Right lobe of liver (tissue), 6 donors: ENCODE measurements around the gene VSTM2L. TPM values are rescaled to one million over a fixed set of nuclear protein-coding genes. Genes with fewer than 3 reads are reported as not detected.

Experiments used
- ATAC-seq, 4 donors: fragments of 200-7000 bp; cut with Tn5 transposase; one replicate each; pipeline ENCODE4 v1.9.1; 2020; ENCODE audit warnings: mild to moderate bottlenecking in 4 of 4, moderate library complexity in 4 of 4
- DNase-seq, 3 donors: peaks; one replicate each; pipeline ENCODE4 v3.0.0-alpha.2; 2020
- H3K27ac ChIP-seq, 3 donors: fragments of 200-600 bp; one replicate each; pipeline ENCODE4 v1.8.0; 2022
- H3K27me3 ChIP-seq, 2 donors: fragments of 200-600 bp; one replicate each; pipeline ENCODE4 v1.8.0; 2022
- H3K36me3 ChIP-seq, 4 donors: fragments of 200-600 bp; sonication (generic) in 1 of 4; one replicate each; pipeline versions ENCODE4 v1.5.1 to v1.8.0; 2017 to 2022; ENCODE audit warnings: control low read depth in 1 of 4
- H3K4me1 ChIP-seq, 4 donors: fragments of 200-600 bp; sonication (generic) in 1 of 4; one replicate each; pipeline versions ENCODE4 v1.5.1 to v1.8.0; 2017 to 2022; ENCODE audit warnings: control low read depth in 1 of 4
- H3K4me3 ChIP-seq, 3 donors: fragments of 200-600 bp; one replicate each; pipeline ENCODE4 v1.8.0; 2022
- H3K9me3 ChIP-seq, 4 donors: fragments of 200-600 bp; sonication (generic) in 1 of 4; one replicate each; pipeline versions ENCODE4 v1.5.1 to v1.8.0; 2017 to 2022; ENCODE audit warnings: control low read depth in 1 of 4
- POLR2A ChIP-seq: fragments of 450-650 bp; IDR thresholded peaks from one replicate; pipeline ENCODE4 v1.6.1; 2017; ENCODE audit warnings: antibody characterized with exemption, mild to moderate bottlenecking
- WGBS: methylation state at CpG from one replicate; pipeline ENCODE4 v1.1.6; 2018; ENCODE audit warnings: low coverage, low lambda C conversion rate; ENCODE audit not compliant: insufficient coverage; ENCODE audit errors: missing lambda C conversion rate; 5-methylcytosine and 5-hydroxymethylcytosine counted together
- intact Hi-C, 2 donors: fragments of 100-400 bp; cut with DNase I; formaldehyde crosslinking; loops; one replicate each; pipeline versions ENCODE4 v1.11.2 to v1.14.1; 2022
- total RNA-seq, 6 experiments: library from RNA; depleted of rRNA in 2 of 6; stranded (reverse); fragments of >200 nt in 2 of 6; fragmentation: NEBNext Ultra II Directional in 3 of 6; extraction: Animal tissue kit (Norgen Biotek cat#: 25700) in 3 of 6; gene quantifications; one replicate each; pipeline versions ENCODE4 v1.1.0 to v1.2.4, GENCODE V29; 2016 to 2023
- TF ChIP-seq, protein P1 (sequence below), 4 donors: fragments of 200-600 bp in 3 of 4; fragments of 450-650 bp in 1 of 4; IDR thresholded peaks; one replicate each; pipeline versions ENCODE4 v1.5.1 to v1.8.0; 2016 to 2022; ENCODE audit warnings: antibody characterized with exemption in 4 of 4, mild to moderate bottlenecking in 2 of 4
- donor health status: DM: no; HTN: yes; CAD: no.
- donor health status: DM: no; HTN: no; CAD: no.
- donor health status: DM: no; HTN: no; CAD: no.
- donor health status: DM: no; HTN: yes; CAD: no.
- donor health status: DM: no; HTN: yes; CAD: no.

VSTM2L gene
- total RNA-seq, 6 experiments from 2014 or later, result 0.56 to 10.7 (median 1.8) TPM

- 27% methylated on average over 7 of the region's 11 CpGs for WGBS
- H3K4me1 ChIP-seq, result peaks cover 0 to 4% (median 0%) of the 10 kb centered on the region in 4 donors
- ATAC-seq (peak in 1 of 4 donors; percentile 7), DNase-seq (no peak)
- no peak overlapping the region for H3K4me3 ChIP-seq
- H3K27me3 ChIP-seq, result no peaks in the 10 kb centered on the region
- TF ChIP-seq, protein P1, sequence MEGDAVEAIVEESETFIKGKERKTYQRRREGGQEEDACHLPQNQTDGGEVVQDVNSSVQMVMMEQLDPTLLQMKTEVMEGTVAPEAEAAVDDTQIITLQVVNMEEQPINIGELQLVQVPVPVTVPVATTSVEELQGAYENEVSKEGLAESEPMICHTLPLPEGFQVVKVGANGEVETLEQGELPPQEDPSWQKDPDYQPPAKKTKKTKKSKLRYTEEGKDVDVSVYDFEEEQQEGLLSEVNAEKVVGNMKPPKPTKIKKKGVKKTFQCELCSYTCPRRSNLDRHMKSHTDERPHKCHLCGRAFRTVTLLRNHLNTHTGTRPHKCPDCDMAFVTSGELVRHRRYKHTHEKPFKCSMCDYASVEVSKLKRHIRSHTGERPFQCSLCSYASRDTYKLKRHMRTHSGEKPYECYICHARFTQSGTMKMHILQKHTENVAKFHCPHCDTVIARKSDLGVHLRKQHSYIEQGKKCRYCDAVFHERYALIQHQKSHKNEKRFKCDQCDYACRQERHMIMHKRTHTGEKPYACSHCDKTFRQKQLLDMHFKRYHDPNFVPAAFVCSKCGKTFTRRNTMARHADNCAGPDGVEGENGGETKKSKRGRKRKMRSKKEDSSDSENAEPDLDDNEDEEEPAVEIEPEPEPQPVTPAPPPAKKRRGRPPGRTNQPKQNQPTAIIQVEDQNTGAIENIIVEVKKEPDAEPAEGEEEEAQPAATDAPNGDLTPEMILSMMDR (IDR thresholded peaks at IDR 0.05), result no peak
- no peak for TF ChIP-seq POLR2A
- H3K36me3 ChIP-seq, result no peaks in the 10 kb centered on the region
- intact Hi-C loops, result no loop called here
- H3K27ac ChIP-seq, result no peak overlapping the region
- H3K9me3 ChIP-seq, result no peaks in the 10 kb centered on the region
These were observed 8.9 kb downstream of the VSTM2L start for GRCh38 chr20:37911838-37912281.

- ATAC-seq (no peak), DNase-seq (no peak)
- Histone ChIP-seq H3K27me3 (no peaks in the 10 kb centered on the region), H3K4me3 (no peak overlapping the region), H3K4me1 (peaks cover 0 to 4% (median 0%) of the 10 kb centered on the region in 4 donors), H3K27ac (no peak overlapping the region), H3K9me3 (no peaks in the 10 kb centered on the region), H3K36me3 (no peaks in the 10 kb centered on the region)
- intact Hi-C loops, result no loop called here
- TF ChIP-seq, protein P1 (IDR thresholded peaks at IDR 0.05), result no peak
- TF ChIP-seq POLR2A, result no peak
- WGBS, result 50% methylated on average over 6 of the region's 6 CpGs
These were observed 9.9 kb downstream of the VSTM2L start for GRCh38 chr20:37912874-37913273.

DNA sequence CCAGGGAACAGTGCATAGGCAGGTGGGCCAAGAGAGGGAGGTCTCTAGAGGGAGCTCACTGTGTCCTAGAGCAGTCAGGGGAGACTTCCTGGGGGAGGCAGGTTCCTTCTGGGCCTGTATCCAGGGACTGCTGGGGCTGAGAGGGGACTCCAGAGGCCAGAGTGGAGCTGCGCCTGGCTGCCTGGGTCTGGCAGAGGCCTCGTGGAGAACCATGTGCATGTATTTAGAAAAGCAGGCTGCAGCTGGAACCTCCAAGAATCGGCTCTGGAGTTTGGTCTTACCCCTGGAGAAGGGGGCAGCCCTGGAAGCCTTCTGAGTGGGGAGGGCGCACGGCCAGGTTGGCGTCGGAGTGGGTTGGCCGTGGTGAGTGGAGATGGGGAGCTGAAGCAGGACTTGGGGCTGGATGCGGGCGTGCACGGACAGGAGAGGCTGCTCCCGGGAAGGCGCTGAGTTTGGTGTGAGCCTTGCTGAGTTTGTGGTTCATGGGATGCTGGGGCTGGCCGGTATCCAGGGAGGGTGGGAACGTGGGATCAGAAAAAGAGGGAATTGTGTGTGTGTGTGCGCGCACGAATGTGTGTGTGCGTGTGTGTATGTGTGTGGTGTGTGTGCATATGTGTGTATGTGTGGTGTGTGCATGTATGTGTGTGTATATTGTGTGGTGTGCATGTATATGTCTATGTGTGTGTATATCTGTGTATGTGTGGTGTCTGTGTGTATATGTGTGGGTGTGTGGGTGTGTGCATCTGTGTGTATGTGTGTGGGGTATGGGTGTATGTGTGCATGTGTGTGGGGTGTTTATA is 10.8 kb downstream of the VSTM2L start:
- no peaks in the 10 kb centered on the region for H3K9me3 ChIP-seq
- ATAC-seq, result no peak
- WGBS, result 75% methylated on average over 13 of the region's 19 CpGs
- intact Hi-C loops, result no loop called here
- H3K4me3 ChIP-seq, result no peak overlapping the region
- DNase-seq, result no peak
- no peaks in the 10 kb centered on the region for H3K27me3 ChIP-seq
- no peak overlapping the region for H3K27ac ChIP-seq
- peaks cover 0 to 4% (median 0%) of the 10 kb centered on the region in 4 donors for H3K4me1 ChIP-seq
- TF ChIP-seq, protein P1 (IDR thresholded peaks at IDR 0.05), result no peak
- no peak for TF ChIP-seq POLR2A
- H3K36me3 ChIP-seq, result no peaks in the 10 kb centered on the region

DNA sequence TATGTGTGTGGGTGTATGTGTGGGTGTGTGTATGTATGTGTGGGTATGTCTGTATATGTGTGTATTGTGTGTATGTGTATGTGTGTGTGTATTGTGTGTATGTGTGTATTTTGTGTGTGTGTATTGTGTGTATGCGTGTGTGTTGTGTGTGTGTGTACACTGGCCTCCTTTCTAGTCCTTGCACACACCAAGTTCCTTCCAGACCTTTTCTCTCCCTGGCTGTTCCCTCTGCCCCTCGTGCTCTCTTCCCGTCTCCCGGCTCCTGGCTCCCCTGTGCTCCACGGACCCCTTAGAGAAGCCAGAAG is 11.4 kb downstream of the VSTM2L start:
- WGBS, result 18% methylated on average over 4 of the region's 5 CpGs
- DNase-seq (no peak), ATAC-seq (no peak)
- intact Hi-C loops, result no loop called here
- no peaks in the 10 kb centered on the region for H3K27me3 ChIP-seq
- no peaks in the 10 kb centered on the region for H3K9me3 ChIP-seq
- no peak overlapping the region for H3K4me3 ChIP-seq
- peaks cover 0 to 4% (median 0%) of the 10 kb centered on the region in 4 donors for H3K4me1 ChIP-seq
- TF ChIP-seq, protein P1 (IDR thresholded peaks at IDR 0.05), result no peak
- TF ChIP-seq POLR2A, result no peak
- no peaks in the 10 kb centered on the region for H3K36me3 ChIP-seq
- H3K27ac ChIP-seq, result no peak overlapping the region
